PC-3 (cell line): ENCODE measurements around the gene P3H2. TPM values are rescaled to one million over a fixed set of nuclear protein-coding genes. Genes with fewer than 3 reads are reported as not detected.

Experiments used
- ATAC-seq: fragments of 200-7000 bp; cut with Tn5 transposase; 2 replicates; pipeline ENCODE4 v1.9.1; 2020; ENCODE audit warnings: mild to moderate bottlenecking, moderate library complexity
- BruUV-seq: library from RNA; stranded (reverse); fragments of 400-500 nt; replicated peaks from 2 replicates; lab custom pipeline; 2021; lab: Mats Ljungman, UMichigan
- CTCF ChIA-PET: fragments of 300-600 bp; sonication (Branson Sonifier 250); formaldehyde crosslinking; loops from one replicate; lab custom pipeline; 2022; ENCODE audit warnings: antibody characterized with exemption; lab: Charles Lee
- POLR2A ChIA-PET: fragments of 300-600 bp; sonication (Branson Sonifier 250); formaldehyde crosslinking; loops from one replicate; lab custom pipeline; 2022; ENCODE audit warnings: antibody characterized with exemption; ENCODE audit not compliant: unreplicated experiment; lab: Charles Lee
- DNase-seq: peaks from one replicate; pipeline ENCODE4 v3.0.0-alpha.2; 2015
- H2AFZ ChIP-seq: fragments of 300-600 bp; sonication (generic); 2 replicates; pipeline ENCODE4 v1.6.0; 2016; ENCODE audit warnings: antibody characterized with exemption, low read length
- H3F3A ChIP-seq: fragments of 300-600 bp; sonication (generic); one replicate; pipeline ENCODE4 v1.6.0; 2017; ENCODE audit warnings: antibody characterized with exemption, low read length, control low read depth, mild to moderate bottlenecking; ENCODE audit not compliant: unreplicated experiment
- H3K27ac ChIP-seq: fragments of 300-600 bp; sonication (generic); 2 replicates; pipeline ENCODE4 v1.5.1; 2016; ENCODE audit warnings: mild to moderate bottlenecking, low read length
- H3K27me3 ChIP-seq: fragments of 300-600 bp; sonication (generic); 2 replicates; pipeline ENCODE4 v1.6.1; 2016; ENCODE audit warnings: low read length, mixed read lengths
- H3K36me3 ChIP-seq: fragments of 300-600 bp; sonication (generic); 2 replicates; pipeline ENCODE4 v1.6.1; 2016; ENCODE audit warnings: low read depth, mixed run types, low read length, mixed read lengths
- H3K4me1 ChIP-seq: fragments of 300-600 bp; sonication (generic); 2 replicates; pipeline ENCODE4 v1.5.1; 2016; ENCODE audit warnings: low read length; ENCODE audit not compliant: insufficient read depth
- H3K4me2 ChIP-seq: fragments of 300-600 bp; sonication (generic); 2 replicates; pipeline ENCODE4 v1.6.0; 2016; ENCODE audit warnings: low read length
- H3K4me3 ChIP-seq: fragments of 300-600 bp; sonication (generic); 2 replicates; pipeline ENCODE4 v1.5.1; 2016; ENCODE audit warnings: mild to moderate bottlenecking, low read length, mixed read lengths
- H3K79me2 ChIP-seq: fragments of 300-600 bp; sonication (generic); 2 replicates; pipeline ENCODE4 v1.6.1; 2017; ENCODE audit warnings: low read length, mixed read lengths
- H3K9ac ChIP-seq: fragments of 300-600 bp; sonication (generic); 2 replicates; pipeline ENCODE4 v1.6.0; 2016; ENCODE audit warnings: mild to moderate bottlenecking, low read length
- H3K9me2 ChIP-seq: fragments of 300-600 bp; sonication (generic); replicated peaks from 2 replicates; pipeline ENCODE4 v1.6.1; 2016; ENCODE audit warnings: mixed run types, low read length, mixed read lengths
- H3K9me3 ChIP-seq: fragments of 300-600 bp; sonication (generic); 2 replicates; pipeline ENCODE4 v1.6.1; 2016; ENCODE audit warnings: low read length, mixed read lengths
- H4K20me1 ChIP-seq: fragments of 300-600 bp; sonication (generic); 2 replicates; pipeline ENCODE4 v1.6.1; 2016; ENCODE audit warnings: low read length, mixed read lengths
- EZH2 ChIP-seq: fragments of 300-600 bp; sonication (generic); IDR thresholded peaks from one replicate; pipeline ENCODE4 v1.6.1; 2017; ENCODE audit warnings: antibody characterized with exemption, mild to moderate bottlenecking, low read length; ENCODE audit not compliant: unreplicated experiment
- EZH2phosphoT487 ChIP-seq: fragments of 300-600 bp; sonication (generic); IDR thresholded peaks from 2 replicates; pipeline ENCODE4 v1.6.1; 2018; ENCODE audit warnings: mild to moderate bottlenecking, antibody characterized with exemption, low read length, borderline replicate concordance
- intact Hi-C: fragments of 100-400 bp; cut with micrococcal nuclease; formaldehyde crosslinking; loops from 2 replicates; pipeline ENCODE4 v1.9.0; 2023
- total RNA-seq: library from RNA; depleted of rRNA; stranded (reverse); fragments of >200 nt; gene quantifications from 2 replicates; pipeline ENCODE4 v1.2.3, GENCODE V29; 2014
- TF ChIP-seq, protein P1 (sequence below): fragments of 300-600 bp; sonication (generic); conservative IDR thresholded peaks from 2 replicates; pipeline ENCODE4 v1.5.1; 2017; ENCODE audit warnings: antibody characterized with exemption, low read depth, mild to moderate bottlenecking, low read length

P3H2 gene
- total RNA-seq, 1 experiment from 2014 or later = 4.5 TPM

DNA sequence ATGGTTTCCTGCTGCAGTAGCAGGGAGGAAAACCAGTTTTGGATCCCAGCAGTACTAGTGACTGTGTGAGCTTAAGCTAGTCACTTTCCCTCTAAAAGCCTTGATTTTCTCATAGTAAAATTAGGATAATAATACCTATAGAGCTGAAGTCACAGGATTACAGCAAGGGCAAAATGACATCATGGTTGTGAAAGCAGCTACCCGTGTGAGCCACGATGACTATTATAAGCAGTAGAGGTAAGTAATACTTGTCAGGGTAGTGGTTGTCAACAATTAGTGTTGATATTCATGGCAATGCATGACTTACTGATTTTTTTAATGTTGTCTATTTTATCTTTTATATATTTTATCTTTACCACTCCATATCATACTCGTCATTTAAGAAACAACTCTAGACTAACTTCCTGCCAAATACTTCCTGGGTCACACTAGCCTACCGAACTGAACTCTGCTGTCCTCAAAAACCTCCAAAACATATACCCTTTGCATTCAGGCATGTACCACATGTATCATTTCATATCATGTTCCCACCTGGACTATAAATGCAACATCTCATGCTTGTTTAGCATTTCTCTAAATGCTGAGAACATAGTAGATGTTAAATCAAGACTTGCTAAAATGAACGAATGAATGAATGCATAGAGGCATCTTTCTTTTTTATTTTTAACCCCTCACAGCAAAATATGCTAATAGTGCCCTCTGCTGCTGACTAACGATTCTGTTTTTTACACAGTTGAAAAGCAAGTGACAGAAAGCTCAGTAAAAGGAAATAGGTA, 172.6 kb downstream of the P3H2 start:
- H4K20me1 ChIP-seq = no peaks in the 10 kb centered on the region
- H3K9me3 ChIP-seq = no peaks in the 10 kb centered on the region
- no peaks in the 10 kb centered on the region for H3K27me3 ChIP-seq
- H3K4me2 ChIP-seq = no peak overlapping the region
- H3K9ac ChIP-seq = 0 out of 2 replicates have a peak overlapping the region, but pooled peaks have one; percentile 5
- TF ChIP-seq, protein P1, sequence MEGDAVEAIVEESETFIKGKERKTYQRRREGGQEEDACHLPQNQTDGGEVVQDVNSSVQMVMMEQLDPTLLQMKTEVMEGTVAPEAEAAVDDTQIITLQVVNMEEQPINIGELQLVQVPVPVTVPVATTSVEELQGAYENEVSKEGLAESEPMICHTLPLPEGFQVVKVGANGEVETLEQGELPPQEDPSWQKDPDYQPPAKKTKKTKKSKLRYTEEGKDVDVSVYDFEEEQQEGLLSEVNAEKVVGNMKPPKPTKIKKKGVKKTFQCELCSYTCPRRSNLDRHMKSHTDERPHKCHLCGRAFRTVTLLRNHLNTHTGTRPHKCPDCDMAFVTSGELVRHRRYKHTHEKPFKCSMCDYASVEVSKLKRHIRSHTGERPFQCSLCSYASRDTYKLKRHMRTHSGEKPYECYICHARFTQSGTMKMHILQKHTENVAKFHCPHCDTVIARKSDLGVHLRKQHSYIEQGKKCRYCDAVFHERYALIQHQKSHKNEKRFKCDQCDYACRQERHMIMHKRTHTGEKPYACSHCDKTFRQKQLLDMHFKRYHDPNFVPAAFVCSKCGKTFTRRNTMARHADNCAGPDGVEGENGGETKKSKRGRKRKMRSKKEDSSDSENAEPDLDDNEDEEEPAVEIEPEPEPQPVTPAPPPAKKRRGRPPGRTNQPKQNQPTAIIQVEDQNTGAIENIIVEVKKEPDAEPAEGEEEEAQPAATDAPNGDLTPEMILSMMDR = peak; percentile 93
- no peak for TF ChIP-seq EZH2phosphoT487
- no peak for TF ChIP-seq EZH2
- no peaks in the 10 kb centered on the region for H3K36me3 ChIP-seq
- intact Hi-C loops = loop anchor here (1.0 to 10.0 kb wide), 10 partner anchors 41 to 973 kb away; no protein-coding TSS in a partner anchor
- ChIA-PET CTCF (interaction anchor here (0.6 to 1.2 kb wide), 9 partner anchors 124 to 679 kb away, joined by 3 to 10 read pairs (median 4); no protein-coding TSS in a partner anchor), POLR2A (interaction anchor here (0.6 kb wide), 1 partner anchor 263 kb away, joined by 3 read pairs; no protein-coding TSS in a partner anchor)
- BruUV-seq = no TSS peak
- H3K4me3 ChIP-seq = no peak overlapping the region
- DNase-seq (peak; percentile 86), ATAC-seq (peak; percentile 50)
- H3K4me1 ChIP-seq = peaks cover 37% of the 10 kb centered on the region
- no peaks in the 10 kb centered on the region for H3K79me2 ChIP-seq
- peak overlapping the region; percentile 34; the same call in 1 of the 2 replicates for H3K27ac ChIP-seq
- no peaks in the 10 kb centered on the region for H3F3A ChIP-seq
- no peaks in the 10 kb centered on the region for H3K9me2 ChIP-seq
- H2AFZ ChIP-seq = peak overlapping the region; percentile 3; the same call in 1 of the 2 replicates

DNA sequence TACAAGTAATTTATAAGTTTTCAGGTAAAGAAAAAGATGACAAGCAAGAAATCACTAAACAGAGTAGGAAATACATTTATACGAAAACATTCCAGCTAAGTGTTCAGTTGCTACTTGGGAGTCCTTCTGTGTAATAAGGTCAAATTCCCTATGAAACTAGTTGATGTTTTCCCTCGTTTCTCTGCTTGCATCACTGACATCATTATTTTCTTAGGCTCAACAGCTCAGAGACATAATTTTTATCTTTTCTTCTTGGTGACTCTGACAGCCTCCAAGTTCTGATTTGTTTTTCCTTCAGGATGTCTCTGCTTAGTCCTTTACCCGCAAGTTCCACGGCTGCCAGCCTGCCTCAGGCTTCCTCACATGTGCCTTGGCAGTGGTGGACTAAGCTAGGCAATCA, 173.6 kb downstream of the P3H2 start:
- Histone ChIP-seq H3K79me2 (no peaks in the 10 kb centered on the region), H3F3A (no peaks in the 10 kb centered on the region), H3K9ac (0 out of 2 replicates have a peak overlapping the region, but pooled peaks have one; percentile 5), H3K36me3 (no peaks in the 10 kb centered on the region), H3K27me3 (no peaks in the 10 kb centered on the region), H4K20me1 (no peaks in the 10 kb centered on the region), H3K9me2 (no peaks in the 10 kb centered on the region), H3K9me3 (no peaks in the 10 kb centered on the region), H3K4me1 (peaks cover 38% of the 10 kb centered on the region), H3K27ac (no peak overlapping the region), H3K4me2 (no peak overlapping the region), H3K4me3 (no peak overlapping the region), H2AFZ (no peak overlapping the region)
- ATAC-seq = no peak
- BruUV-seq = no TSS peak
- CTCF ChIA-PET = interaction anchor here (1.2 kb wide), 1 partner anchor 122 kb away, joined by 4 read pairs; no protein-coding TSS in a partner anchor
- intact Hi-C loops = loop anchor here (5.0 to 10.0 kb wide), 4 partner anchors 40 to 972 kb away; no protein-coding TSS in a partner anchor
- POLR2A ChIA-PET = interaction anchor here (0.6 kb wide), 1 partner anchor 673 kb away, joined by 3 read pairs; no protein-coding TSS in a partner anchor
- no peak for DNase-seq
- TF ChIP-seq EZH2 (no peak), EZH2phosphoT487 (no peak)
- TF ChIP-seq, protein P1 = no peak
